Hippocampal formation (tissue), 2 donors: Measurements from ENCODE around the gene TMCO4.

Experiments used
- DNase-seq, 2 donors: peaks; one replicate each; lab custom pipeline; 2025; lab: John Stamatoyannopoulos, UW

TMCO4 gene

DNA sequence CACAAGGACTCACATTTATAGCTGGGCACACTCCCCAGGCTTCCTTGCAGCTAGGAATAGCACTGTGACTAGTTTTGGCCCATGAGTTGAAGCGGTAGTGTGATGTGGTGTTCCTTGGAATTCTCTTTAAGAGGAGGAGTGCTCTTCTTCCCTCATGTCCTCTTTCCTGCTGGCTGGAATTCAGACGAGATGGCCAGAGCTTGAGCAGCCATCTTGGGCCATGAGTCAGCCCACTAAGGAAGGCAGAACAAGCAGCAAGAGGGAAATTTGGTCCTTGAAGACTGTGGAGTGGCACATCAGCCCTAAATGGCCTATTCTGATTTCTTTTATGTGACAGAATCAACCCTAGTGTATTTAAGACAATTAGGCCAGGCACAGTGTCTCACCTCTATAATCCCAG, 115.0 kb downstream of the TMCO4 start:
- no peak for DNase-seq

DNA sequence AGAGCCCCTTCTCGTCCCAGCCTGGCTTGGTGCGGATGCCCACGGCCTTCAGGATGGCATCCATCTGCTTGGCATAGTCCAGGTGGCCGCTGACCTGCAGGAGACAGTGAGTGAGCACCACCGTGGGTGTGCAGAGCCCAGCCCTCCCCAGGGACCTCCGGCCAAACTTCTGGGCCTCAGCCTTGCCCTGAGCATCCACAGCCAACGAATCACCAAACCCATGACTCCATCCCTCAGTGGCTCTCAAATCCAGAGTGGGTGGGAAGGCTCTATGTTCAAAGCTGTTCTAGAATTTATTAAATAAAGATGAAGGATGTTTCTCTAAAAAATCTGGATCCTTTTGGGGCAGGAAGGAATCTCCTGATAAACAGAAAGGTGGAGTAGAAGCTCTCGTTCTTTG, 116.4 kb downstream of the TMCO4 start:
- no peak for DNase-seq

DNA sequence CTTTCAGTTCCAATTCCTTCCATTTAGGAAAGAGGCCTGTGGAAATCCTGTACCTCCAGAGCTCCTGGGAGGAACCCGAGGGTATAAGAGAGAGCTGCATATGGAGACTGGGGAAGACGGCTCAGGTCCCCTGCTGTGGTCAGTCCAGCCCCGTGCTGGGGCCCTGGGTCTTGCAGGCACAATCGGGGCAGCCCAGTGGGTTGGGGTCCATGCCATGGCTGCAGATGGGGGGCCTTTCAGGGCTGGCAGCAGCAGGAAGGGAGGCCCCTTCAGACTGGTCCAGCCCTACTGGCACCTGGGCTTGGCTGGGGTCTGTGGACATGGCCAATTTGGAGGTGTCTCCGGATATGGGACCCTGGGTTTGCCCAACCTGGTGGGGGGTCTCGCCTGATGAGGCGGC, 116.8 kb downstream of the TMCO4 start:
- no peak for DNase-seq

DNA sequence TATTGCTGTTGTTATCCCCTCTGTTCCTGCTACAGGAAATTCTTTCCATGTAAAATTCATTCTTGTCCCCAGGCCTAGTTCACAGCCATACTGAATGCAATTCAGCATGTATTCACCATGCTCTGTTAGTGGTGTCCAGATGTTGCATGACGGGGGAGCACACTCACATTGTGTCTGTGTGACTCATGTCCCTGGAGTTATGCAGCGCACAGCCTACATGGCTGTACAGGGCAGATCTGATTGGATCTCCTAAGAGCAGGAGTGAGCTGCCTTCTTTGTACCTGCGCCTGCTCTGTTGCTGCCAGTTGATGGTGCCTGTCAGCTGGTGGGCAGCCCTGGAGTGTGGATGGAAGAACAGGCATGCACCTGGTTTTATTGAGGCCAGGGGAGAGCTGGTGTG, 117.5 kb downstream of the TMCO4 start:
- no peak for DNase-seq

DNA sequence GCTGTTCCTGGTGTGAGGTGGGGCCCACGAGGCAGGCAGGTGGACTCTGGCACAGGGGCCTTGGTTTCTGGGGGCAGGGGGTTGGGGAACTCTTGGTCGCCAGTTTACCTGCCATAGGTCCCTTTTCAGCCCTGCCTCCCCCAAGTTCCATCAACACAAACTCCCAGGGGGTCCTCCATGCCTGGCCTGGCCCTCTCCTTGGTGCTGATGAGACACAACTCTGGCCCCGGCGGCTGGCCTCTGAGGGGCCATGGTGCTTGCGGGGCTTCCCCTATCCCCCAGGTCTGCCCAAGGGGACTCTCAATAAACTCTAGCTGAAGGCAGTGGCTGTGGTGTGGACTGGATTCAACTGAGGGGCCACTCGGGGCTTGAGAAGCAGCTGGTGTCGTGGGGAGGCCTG, 119.1 kb downstream of the TMCO4 start:
- DNase-seq, result no peak

DNA sequence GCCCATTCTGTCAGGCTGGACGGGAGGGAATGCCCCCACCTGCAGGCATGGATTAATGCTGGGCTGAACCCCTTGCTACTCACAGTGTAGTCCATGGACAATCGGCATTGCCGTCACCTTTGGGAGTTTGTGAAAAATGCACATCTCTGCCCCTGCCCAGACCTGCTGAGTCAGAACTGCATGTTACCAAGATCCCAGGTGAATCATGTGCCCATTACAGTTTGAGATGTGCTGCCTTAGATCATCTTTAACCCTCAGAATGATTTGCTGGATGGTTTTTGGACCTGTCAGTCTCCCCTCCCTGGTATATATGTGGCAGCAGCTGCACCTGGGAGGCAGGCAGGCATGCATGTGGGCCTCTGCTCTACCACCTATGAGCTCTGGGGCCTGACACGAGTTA, 120.0 kb downstream of the TMCO4 start:
- DNase-seq, result no peak

DNA sequence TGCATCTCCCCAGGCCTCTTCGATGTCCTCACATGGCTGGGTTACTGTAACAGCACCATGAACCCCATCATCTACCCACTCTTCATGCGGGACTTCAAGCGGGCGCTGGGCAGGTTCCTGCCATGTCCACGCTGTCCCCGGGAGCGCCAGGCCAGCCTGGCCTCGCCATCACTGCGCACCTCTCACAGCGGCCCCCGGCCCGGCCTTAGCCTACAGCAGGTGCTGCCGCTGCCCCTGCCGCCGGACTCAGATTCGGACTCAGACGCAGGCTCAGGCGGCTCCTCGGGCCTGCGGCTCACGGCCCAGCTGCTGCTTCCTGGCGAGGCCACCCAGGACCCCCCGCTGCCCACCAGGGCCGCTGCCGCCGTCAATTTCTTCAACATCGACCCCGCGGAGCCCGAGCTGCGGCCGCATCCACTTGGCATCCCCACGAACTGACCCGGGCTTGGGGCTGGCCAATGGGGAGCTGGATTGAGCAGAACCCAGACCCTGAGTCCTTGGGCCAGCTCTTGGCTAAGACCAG, 120.7 kb downstream of the TMCO4 start:
- no peak for DNase-seq

DNA sequence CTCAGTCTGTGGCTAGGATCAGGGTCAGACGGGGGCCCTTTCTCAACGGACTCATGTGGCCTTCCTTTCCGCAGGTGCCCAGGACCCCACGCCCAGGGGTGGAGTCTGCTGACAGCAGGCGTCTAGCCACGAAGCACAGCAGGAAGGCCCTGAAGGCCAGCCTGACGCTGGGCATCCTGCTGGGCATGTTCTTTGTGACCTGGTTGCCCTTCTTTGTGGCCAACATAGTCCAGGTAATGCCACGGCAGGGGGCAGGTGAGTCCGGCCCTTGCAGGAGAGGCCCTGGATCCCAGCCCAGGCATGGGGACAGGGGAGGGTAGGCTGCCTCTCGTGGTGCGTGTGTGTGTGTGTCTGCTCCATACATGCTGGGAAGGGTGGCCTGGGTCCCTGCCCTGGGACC, 121.2 kb downstream of the TMCO4 start:
- DNase-seq, result no peak

DNA sequence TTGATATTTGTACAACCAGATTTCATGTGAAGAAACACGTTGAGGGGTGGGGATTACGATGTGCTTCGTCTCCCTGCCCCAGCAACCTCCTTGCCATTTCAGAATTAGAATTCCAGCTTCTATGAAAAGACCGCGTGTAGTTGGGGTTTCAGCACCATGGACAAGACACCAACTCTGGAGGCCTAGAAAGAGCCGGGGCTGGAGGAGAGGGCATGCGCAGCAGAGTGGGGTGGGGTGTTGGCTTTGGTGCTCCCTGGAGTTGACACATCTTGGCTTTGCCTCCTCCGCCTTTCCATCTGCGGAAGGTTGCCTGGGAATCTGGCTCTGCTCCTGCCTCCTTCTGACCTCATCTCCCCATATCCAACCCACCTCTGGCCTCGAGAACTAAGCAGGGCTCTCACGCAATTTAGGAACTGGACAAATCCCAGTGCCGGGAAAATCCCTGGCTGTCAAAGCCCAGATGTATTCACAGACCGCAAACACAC, 123.2 kb downstream of the TMCO4 start:
- DNase-seq, result no peak

DNA sequence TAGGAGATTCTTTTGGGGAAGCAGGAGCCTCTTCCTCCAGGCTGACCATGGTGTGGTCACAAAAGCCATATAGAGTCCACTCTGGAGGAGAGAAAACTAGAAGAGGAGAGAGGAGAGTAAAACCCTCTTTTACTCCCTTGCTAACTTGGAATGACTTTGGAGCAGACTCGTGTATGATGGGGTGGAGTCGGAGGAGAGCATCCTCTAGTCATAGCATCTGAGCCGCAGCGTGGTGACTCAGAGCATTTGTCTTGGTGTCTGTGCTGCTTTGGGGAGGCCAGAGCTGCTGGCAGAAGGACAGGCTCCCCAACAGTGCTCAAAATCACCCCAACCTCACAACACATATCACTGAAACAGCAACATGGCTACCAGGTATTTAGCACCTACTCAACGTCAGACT, 123.9 kb downstream of the TMCO4 start:
- DNase-seq, result no peak

DNA sequence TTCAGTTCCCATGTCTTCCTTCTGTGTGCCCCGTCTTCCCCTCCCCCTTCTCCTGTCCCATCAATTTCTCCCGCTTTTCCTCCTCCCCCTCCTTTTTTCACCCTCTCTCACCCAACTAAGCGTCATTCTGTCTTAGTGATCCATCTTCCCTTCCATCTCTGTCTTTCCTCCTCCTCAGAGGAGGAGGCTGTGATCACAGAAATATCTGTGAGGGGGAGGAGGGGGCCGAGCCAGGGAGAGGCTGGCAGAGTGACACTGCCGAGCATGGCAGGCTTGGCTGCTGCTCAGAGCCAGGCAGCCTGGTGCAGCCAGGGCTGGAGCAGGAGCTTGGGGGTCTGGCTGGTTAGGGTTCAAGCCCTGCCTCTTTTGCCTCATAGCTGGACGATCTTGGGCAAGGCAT, 127.5 kb downstream of the TMCO4 start:
- no peak for DNase-seq

DNA sequence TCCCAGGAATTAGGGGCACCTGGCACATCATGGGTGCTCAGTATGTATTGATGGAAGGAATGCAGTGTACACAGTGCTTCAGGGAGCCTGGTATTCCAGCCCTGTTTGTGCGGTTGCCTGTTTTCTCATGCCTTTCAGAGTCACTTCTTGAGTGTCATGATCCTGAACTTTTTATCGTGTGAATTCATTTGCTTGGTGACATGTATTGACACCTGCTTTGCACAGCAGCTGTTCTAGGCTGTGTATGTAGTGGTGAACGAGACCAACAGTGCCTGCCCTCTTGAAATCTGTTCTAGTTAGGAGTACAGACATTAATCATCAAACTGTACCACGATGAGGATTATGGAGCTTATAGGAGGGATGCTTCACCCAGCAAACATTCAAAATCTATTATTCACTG, 128.9 kb downstream of the TMCO4 start:
- DNase-seq, result no peak

DNA sequence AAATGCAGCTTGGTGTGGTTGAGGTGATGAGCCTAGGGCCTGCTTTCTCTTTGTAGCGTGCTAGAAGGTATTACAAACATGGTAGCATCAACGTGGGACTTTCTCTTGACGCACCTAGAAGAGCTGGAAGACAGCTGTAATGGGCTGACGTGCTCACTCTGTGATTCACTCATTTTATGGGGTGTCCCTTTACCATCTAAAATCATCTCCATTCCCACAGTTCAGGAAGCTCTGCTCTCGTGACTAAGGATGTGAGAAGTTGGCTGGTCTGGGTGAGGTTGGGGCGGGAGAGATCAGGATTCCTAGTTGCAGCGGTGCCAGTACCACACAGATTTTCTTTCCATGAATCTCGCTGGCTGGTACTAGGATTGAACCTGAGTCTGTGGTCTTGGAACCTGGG, 130.8 kb downstream of the TMCO4 start:
- no peak for DNase-seq

DNA sequence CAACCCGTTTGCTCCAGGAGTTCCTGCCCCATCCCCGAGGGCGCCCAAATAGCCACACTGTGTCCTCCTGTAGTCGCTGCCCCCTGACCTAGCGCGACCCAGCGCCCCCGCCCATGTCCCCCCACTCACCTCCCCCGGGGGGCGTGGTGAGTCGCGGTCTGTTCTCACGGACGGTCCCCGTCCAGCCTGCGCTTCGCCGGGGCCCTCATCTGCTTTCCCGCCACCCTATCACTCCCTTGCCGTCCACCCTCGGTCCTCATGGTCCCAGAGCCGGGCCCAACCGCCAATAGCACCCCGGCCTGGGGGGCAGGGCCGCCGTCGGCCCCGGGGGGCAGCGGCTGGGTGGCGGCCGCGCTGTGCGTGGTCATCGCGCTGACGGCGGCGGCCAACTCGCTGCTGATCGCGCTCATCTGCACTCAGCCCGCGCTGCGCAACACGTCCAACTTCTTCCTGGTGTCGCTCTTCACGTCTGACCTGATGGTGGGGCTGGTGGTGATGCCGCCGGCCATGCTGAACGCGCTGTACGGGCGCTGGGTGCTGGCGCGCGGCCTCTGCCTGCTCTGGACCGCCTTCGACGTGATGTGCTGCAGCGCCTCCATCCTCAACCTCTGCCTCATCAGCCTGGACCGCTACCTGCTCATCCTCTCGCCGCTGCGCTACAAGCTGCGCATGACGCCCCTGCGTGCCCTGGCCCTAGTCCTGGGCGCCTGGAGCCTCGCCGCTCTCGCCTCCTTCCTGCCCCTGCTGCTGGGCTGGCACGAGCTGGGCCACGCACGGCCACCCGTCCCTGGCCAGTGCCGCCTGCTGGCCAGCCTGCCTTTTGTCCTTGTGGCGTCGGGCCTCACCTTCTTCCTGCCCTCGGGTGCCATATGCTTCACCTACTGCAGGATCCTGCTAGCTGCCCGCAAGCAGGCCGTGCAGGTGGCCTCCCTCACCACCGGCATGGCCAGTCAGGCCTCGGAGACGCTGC, 133.9 kb downstream of the TMCO4 start:
- no peak for DNase-seq

DNA sequence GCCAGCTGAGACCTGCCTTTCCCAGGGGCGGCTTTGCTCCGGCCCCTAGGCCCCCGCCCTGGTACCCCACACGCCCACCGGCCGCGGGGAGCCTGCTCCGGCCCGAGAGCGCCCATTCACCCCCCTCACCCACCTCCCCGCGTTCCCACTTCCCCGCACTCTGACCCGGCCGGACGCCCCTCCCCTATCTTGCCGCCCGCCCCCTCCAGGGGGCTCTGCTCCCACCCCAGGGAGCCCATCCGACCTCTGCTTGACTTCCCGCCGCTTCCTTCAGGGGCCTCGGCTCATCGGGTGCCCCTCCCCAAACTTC, 134.6 kb downstream of the TMCO4 start:
- no peak for DNase-seq

DNA sequence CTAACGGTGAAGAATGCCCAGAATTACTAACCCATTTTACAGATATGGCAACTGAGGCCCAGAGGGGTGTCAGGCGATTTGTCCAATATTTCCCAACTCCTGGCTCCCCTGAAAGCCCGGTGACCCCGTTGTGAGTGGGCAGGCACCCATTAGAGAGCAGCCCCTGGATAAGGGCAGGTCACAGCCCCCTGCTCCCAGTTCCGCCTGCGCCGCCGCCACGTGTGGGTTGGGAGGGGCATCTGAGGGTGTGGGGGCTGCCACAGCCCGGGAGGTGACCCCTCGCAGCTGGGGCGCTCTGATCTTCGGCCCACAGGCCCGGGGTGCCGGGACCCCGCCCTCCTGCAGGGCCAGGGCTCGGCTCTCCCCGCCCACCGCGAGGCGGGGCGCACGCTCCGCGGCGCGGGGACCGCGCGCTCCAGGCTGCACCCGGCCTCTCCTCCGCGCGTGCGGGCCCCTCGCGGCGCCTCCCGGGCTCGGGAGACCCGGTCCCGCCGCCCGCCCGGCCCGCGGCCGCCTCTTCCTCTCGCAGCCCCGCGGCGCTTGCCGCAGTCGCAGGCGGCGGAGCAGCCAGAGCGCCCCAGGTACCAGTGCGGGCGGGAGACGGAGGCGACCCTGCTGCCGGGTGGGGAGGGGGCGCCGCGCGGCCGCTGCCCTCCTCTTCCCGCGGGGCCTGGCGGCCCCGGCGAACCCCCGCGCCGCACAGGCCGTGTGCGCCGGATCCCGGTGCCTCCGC, 135.1 kb downstream of the TMCO4 start, which contains the start of gene HTR6:
TSS of gene HTR6 (plus strand) at position 423 of the 733 bp plus-strand sequence. CDS start 879 bp downstream, outside the sequence.
- no peak for DNase-seq

DNA sequence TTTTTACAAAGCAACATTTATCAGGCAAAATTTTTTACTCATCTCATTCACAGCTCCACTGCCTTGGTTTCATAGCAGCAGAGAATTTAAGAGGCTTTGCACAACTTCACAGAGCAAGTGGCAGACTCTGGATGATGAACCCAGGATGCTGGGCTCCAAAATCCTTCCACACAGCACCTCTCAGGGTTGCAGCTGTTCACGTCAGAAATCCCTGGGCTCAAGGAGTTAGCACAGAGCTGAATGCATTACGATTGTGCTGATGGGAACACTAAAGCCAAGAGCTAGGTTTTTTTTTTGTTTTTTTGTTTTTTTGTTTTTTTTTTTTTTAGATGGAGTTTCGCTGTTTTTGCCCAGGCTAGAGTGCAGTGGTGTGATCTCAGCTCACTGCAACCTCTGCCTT, 137.4 kb downstream of the TMCO4 start:
- DNase-seq, result no peak

DNA sequence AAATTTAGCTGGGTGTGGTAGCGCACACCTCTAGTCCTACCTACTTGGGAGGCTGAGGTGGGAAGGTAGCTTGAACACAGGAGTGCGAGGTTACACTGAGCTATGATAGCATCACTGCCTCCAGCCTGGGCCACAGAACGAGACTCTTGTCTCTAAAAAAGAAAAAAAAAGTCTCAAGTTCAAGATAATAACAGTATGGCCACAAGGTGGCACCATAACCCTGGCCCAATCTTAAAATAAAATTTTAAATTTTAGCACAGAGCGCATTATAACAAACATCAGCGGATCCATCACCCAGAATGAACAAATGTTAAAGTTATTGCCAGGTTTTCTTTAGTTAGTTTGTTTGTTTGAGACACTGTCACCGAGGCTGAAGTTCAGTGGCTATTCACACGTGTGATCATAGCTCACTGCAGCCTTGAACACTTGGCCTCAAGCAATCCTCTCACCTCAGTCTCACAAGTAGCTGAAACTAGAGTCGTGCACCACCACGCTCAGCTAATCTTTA, 137.9 kb downstream of the TMCO4 start:
- peak in 1 of 2 donors; percentile 44 for DNase-seq

DNA sequence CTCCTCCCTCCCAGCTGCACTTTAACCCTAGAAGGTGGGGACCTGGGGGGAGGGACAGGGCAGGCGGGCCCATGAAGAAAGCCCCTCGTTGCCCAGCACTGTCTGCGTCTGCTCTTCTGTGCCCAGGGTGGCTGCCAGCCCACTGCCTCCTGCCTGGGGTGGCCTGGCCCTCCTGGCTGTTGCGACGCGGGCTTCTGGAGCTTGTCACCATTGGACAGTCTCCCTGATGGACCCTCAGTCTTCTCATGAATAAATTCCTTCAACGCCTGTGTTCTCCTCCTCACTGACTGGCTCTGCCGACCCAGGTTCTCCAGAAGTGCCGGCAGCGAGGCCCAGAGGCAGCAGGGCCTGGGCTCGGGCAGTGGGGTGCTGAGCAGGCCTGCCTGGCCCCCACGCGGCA, 141.5 kb downstream of the TMCO4 start:
- DNase-seq, result no peak

DNA sequence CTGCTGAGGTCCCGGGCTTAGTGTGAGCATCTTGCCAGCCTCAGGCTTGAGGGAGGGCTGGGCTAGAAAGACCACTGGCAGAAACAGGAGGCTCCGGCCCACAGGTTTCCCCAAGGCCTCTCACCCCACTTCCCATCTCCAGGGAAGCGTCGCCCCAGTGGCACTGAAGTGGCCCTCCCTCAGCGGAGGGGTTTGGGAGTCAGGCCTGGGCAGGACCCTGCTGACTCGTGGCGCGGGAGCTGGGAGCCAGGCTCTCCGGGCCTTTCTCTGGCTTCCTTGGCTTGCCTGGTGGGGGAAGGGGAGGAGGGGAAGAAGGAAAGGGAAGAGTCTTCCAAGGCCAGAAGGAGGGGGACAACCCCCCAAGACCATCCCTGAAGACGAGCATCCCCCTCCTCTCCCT, 142.2 kb downstream of the TMCO4 start:
- DNase-seq, result no peak

DNA sequence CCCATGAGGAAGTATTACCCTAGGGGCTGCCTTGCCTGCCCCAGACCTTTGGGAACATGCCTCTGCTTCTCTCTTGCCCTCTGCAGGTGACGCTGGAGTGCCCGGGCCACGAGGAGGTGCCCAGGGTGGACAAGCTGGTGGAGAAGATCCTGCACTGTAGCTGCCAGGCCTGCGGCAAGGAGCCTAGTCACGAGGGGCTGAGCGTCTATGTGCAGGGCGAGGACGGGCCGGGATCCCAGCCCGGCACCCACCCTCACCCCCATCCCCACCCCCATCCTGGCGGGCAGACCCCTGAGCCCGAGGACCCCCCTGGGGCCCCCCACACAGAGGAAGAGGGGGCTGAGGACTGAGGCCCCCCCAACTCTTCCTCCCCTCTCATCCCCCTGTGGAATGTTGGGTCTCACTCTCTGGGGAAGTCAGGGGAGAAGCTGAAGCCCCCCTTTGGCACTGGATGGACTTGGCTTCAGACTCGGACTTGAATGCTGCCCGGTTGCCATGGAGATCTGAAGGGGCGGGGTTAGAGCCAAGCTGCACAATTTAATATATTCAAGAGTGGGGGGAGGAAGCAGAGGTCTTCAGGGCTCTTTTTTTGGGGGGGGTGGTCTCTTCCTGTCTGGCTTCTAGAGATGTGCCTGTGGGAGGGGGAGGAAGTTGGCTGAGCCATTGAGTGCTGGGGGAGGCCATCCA, 142.8 kb downstream of the TMCO4 start:
- no peak for DNase-seq

DNA sequence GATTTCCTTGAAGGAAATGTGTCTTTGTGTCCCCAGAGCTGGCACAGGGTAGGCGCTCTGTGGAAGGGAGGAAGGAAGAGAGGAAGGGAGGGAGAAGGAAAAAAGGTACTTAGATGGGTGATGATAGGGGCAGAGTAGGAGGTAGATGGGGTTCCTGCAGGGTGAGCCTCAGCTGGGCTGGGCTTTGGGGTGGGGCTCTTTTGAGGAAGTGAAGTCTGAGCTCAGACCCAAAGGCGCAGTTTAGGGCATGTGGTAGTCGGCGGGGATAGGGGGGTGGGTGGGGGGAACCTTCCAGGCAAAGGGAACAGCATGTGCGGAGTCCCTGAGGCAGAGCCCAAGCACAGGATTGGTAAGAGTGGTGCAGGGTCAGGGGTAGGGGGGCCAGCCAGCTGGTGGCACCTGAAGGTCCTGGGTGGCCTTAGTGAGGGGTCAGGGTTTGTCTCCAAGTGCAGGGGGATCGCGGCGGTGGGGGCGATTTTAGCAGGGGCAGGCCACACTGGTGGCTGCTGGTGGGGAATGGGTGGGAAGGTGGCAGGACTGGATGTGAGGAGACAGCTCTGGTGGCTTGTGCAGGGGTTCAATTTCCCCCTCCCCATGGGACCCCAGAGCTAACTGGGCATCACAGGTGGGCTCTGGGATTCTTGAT, 143.5 kb downstream of the TMCO4 start:
- DNase-seq, result no peak
